ENCODE data around the gene ENTREP1.
A peak's percentile ranks its signal among the peaks of the same experiment; 100 is the strongest.
"Not testable (repeated sequence)": the region's sequence is repeated elsewhere in the genome, so short reads cannot be mapped to it uniquely, and the experiment has no call there.

Gene ENTREP1

DNA sequence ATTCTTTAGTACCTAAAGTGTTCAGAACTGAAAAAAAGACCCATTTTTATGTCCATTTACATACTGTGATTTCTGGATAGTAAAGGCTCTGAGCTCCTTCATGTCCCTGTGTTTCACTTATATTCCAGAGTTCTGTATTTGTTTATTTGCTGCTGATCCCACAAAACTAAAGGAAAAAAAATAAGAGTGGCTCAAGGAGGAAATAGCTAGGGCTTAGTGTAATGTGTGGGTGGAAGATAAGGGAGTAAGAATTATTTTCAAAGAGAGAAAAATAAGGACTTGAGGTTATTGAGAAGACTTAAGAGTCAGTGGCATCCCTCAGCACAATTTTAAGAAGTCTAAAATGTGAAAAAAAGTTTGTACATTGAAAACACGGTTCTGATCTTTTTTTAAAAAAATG is 46.0 kb downstream of the ENTREP1 start:
- DNase-seq (ENCODE audit: low spot score): no peak

DNA sequence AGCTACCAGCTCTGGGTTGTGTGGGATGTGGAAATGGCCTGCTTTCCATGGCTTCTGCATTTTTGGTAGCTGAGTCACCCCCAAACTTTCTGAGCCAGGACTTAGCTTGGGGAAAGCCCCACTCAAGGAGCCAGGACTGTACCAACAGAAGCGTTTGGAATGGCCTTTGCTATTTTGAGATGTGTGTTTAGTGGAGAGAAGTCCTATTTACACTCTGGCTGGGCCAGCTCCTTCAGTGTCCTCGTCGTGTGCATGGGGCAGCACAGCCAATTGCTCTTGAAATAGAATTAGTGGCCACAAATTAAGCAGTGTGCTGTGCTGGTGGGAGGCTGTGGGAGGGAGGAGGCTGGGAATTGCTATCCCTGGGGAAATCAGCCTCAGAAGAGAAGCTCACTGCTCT is 51.6 kb downstream of the ENTREP1 start:
- DNase-seq (ENCODE audit: low spot score): no peak

- no peak for DNase-seq (ENCODE audit: low spot score)
These were observed 52.3 kb downstream of the ENTREP1 start for GRCh38 chr9:69377291-69377690.

DNA sequence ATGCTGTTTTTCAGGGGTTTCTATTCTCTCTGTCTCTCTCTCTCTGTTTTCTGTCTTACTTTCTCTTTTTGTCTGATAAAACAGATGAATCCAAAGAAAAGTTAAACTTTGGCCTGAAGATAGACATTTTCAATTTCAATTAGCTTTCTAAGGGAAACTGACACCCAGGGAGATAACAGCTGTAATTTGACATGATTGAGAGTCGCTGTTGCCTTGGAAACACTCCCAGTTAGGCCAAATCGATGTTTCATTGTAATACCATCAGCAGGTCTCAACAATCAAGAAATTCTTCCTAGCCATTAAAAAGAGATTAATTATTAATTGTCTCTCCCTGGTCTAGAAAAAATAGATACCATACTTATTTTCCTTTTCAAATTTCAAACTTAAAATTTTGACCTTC is 53.0 kb downstream of the ENTREP1 start:
- DNase-seq (ENCODE audit: low spot score): no peak

GRCh38 chr9:69379270-69379982 is 54.4 kb downstream of the ENTREP1 start:
- peak; percentile 11 for DNase-seq (ENCODE audit: low spot score)

- no peak for DNase-seq (ENCODE audit: low spot score)
These were observed 55.3 kb downstream of the ENTREP1 start for GRCh38 chr9:69380301-69380700.

DNA sequence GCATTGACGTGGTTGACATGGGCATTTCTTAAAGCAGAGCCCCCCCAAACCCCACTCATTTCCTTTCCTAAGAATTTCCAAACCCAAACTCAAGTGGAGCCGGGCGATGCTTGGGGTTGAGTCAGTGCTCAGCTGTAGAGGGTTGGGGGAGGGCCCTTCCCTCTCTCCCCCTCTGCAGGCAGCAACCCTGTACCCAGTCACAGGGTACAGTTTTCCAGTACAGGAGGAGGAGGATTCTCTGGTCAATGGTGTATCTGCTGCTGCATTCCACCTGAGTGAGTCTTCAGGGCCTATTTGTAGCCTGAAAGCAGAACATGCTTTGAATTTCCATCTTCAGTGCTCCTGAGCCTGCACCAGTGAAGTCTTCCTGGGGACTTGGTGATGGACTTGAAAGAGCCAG is 55.8 kb downstream of the ENTREP1 start:
- DNase-seq (ENCODE audit: low spot score): no peak

DNA sequence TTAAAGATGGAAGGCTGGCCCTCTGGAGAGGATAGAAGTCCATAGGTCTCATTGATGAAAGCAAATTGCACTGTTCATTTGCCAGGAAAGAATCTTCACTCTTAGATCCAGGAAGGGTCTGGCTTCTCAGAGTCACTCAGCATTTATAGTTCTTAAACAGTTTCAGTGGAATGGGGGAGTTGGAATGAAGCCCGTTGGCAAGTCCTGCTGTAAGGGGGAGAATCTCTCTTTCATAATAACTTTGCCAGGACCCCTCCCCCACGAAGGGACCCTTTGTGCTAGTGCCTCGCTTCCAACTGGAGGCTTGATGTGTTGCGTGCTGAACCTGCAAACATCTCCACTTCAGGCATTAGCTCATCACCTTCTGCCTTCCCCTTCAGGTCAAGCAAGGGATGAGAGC is 57.1 kb downstream of the ENTREP1 start:
- DNase-seq (ENCODE audit: low spot score): no peak

- DNase-seq (ENCODE audit: low spot score): no peak
These were observed 60.6 kb downstream of the ENTREP1 start for GRCh38 chr9:69385581-69386033.

DNA sequence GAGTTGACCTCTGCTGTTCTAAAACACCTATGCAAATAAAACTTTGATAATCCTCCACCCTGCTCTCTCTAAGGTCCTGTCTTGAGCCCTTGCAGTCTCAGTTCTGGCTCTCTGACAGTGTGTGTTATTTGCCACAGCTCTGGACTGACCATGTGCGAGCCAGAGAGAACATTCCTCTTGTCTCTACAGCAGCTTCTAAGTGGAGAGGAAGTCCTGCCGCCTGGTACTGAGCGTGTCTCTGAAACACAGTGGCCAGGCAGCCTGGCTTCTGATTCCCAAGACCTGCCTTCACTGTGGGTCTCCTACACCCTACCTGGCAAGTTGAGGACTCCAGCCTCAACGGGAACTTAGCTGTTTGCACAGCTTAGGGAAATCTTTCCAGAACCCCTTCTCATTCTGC is 61.6 kb downstream of the ENTREP1 start:
- DNase-seq (ENCODE audit: low spot score): no peak

DNA sequence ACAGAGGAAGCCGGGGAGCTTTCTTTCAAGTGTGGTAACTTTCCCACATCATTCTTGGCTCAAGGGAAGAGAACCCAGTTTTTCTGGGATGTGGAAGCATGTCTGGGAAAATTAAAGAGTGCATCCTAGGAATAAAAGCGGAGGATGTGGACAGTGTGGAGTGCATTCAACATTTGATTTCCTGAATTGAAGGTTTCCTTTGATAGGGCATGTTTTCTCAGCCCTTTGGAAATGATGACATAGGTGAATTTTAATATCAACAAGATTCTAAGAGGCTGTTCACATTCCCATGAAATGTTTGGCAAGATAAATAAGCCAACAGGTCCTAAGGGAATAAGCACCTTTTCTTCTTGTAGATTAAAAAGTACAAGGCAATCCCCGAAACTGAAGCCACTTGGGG is 63.6 kb downstream of the ENTREP1 start:
- DNase-seq (ENCODE audit: low spot score): no peak

GRCh38 chr9:69389437-69389995 is 64.5 kb downstream of the ENTREP1 start:
- DNase-seq (ENCODE audit: low spot score): no peak

DNA sequence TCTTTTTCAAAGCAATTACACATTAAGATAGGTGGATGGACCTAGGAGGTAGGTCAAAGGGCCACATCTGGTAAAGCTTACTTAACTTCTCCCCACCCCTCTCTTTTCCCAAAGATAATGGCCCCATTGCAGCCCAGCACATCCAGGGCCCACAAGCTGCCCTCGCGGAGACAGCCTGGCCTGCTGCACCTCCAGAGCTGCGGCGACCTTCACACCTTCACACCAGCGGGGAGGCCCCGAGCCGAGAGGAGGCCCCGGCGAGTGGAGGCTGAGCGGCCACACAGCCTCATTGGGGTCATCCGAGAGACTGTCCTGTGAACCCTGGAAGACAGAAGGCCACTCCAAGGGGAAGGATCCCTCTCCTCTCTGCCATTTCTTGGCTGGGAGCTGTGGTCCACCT is 66.5 kb downstream of the ENTREP1 start:
- no peak for DNase-seq (ENCODE audit: low spot score)

GRCh38 chr9:69391946-69392345 is 66.9 kb downstream of the ENTREP1 start:
- peak; percentile 46 for DNase-seq (ENCODE audit: low spot score)

DNA sequence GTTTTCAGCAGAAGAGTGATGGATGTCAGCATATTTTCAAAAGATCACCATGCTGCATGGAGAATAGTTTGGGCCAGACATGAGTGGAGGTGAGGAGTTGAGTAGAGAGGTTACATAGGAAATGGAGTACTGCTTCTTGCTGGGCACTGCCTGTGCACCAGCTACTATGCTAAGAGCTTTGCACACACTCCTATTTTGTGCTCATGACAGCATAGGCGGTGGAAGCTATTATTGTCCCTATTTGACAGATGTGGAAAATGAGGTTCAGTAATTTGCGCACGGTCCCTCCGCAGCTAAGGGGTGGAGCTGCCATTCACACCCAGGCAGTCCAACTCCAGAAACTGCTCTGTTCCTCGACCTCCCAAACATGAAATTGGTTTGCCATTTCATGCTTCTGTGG is 67.8 kb downstream of the ENTREP1 start:
- no peak for DNase-seq (ENCODE audit: low spot score)

GRCh38 chr9:69393425-69393824 is 68.4 kb downstream of the ENTREP1 start:
- DNase-seq (ENCODE audit: low spot score): no peak

DNA sequence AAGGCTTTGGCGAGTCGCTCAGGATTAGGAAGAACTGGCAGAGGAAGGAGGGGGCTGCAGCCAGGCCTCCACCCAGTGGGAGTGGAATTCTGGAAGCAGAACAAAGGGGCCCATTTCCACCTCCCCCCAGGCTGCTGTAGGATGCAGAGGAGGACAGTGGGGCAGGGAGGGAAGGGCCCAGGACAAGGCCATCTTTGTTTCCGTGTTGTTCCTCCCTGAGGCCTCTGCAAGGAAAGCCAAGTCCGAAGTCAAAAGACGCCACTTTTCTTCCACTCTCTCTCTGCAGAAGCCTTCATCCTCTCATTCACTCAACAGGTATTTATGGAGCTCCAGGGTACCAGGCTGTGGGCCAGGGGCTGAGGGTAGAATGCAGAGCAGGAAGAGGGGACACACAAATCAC is 70.7 kb downstream of the ENTREP1 start:
- DNase-seq (ENCODE audit: low spot score): peak; percentile 70

DNA sequence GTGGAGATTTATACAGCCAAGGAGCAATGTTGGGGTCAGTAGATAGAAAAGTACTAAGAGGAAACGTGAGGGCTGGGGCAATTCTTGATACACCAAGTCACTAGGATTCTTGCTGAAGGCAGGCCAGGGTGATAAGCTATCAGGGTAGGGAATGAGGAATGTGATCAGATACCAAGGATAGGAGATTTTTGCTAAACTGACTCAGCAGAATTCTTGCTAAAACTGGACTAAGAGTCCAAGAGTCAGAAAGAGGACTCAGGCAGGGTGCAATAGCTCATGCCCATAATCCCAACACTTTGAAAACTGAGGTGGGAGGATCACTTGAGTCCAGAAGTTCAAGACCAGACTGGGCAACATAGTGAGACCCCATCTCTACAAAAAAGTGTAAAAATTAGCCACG is 71.7 kb downstream of the ENTREP1 start:
- DNase-seq (ENCODE audit: low spot score): no peak

GRCh38 chr9:69397384-69398214 is 72.6 kb downstream of the ENTREP1 start:
- peak; percentile 83 for DNase-seq (ENCODE audit: low spot score)

- no peak for DNase-seq (ENCODE audit: low spot score)
These were observed 75.5 kb downstream of the ENTREP1 start for GRCh38 chr9:69400470-69400869.

DNA sequence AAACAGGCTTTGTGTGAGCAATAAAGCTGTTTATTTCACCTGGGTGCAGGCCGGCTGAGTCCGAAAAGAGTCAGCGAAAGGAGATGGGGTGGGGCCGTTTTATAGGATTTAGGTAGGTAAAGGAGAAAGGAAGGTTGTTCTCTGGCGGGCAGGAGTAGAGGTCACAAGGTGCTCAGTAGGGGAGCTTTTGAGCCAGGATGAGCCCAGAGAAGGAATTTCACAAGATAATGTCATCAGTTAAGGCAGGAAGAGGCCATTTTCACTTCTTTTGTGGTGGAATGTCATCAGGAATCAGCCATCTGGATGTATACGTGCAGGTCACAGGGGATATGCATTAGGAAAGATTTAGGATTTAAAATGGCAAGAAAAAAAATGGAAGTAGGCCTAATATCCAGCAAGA is 84.9 kb downstream of the ENTREP1 start:
- not testable (repeated sequence) for DNase-seq (ENCODE audit: low spot score)

DNA sequence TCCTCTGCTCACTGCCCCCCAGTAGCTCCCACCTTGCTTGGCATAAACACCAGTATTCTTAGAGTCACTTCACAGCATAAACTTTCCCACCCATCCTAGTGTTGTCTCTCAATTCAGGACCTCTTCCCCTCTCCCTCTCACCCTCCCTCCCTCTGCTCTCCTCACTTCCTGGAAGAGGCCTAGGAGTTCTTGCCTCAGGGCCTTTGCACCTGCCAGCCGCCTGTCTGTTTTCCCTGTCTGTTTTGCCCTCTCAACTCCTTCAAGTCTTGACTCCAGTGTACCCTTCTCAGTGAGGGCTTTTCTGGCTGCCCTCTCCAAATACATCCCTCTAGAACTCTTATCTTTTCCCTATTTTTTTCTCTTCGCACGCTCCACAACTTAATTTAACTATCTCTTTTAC is 86.2 kb downstream of the ENTREP1 start:
- no peak for DNase-seq (ENCODE audit: low spot score)

All from pons (tissue), 1 donor.